Muscle of leg (tissue), 11 donors: ENCODE results near the gene MUSTN1. TPM values are rescaled to one million over a fixed set of nuclear protein-coding genes. Genes with fewer than 3 reads are reported as not detected.

Experiments used
- DNase-seq: peaks from one replicate; pipeline ENCODE4 v3.0.0; 2013
- H3K27ac ChIP-seq: one replicate; pipeline ENCODE4 v1.5.1; 2013; ENCODE audit warnings: mild to moderate bottlenecking, low read length, control low read depth
- H3K27me3 ChIP-seq: one replicate; pipeline ENCODE4 v1.6.1; 2013; ENCODE audit warnings: low read length; ENCODE audit not compliant: control insufficient read depth, insufficient read depth
- H3K36me3 ChIP-seq: one replicate; pipeline ENCODE4 v1.6.1; 2013; ENCODE audit warnings: low read length; ENCODE audit not compliant: control insufficient read depth, insufficient read depth
- H3K4me1 ChIP-seq: one replicate; pipeline ENCODE4 v1.6.1; 2013; ENCODE audit warnings: low read length; ENCODE audit not compliant: control insufficient read depth, insufficient read depth
- H3K4me3 ChIP-seq: one replicate; pipeline ENCODE4 v1.5.1; 2013; ENCODE audit warnings: low read length, control low read depth
- H3K9me3 ChIP-seq: replicated peaks from 2 replicates; pipeline ENCODE4 v1.6.1; 2013; ENCODE audit warnings: low read depth, low read length; ENCODE audit not compliant: control insufficient read depth
- WGBS: methylation state at CpG from one replicate; pipeline ENCODE4 v1.1.5; 2013; ENCODE audit warnings: missing lambda C conversion rate; ENCODE audit not compliant: insufficient coverage; 5-methylcytosine and 5-hydroxymethylcytosine counted together
- polyA plus RNA-seq, 8 donors: library from polyadenylated mRNA; unstranded; fragments of 120-200 nt; gene quantifications; one replicate each; pipeline versions ENCODE4 v1.2.1 to v1.2.3, GENCODE V29; 2013; ENCODE audit warnings: inconsistent platforms in 1 of 8, low replicate concordance in 1 of 8; ENCODE audit not compliant: insufficient read length in 8 of 8, insufficient read depth in 1 of 8
- total RNA-seq: library from RNA; stranded (reverse); fragments of 120-200 nt; gene quantifications from one replicate; pipeline ENCODE4 v1.2.4, GENCODE V29; 2013

The MUSTN1 gene
- total and polyA plus RNA-seq, 9 donors: 93.5 to 168 (median 126) TPM

DNA sequence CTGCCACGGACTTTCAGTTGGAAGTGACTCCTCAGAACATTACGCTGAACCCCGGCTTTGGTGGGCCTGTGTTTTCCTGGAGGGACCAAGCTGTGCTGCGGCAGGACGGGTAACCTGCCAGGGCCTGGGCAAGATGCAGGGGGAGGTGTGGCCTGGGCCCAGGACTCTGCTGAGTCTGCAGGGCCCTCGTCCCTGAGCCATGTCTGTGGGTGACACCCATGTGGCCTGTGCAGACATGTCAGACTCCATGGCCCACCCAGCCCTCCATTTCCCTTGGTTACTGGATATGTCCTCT is 45.1 kb downstream of the MUSTN1 start:
- no peak for DNase-seq
- H3K4me3 ChIP-seq: no peak overlapping the region
- 80% methylated on average over 6 of the region's 6 CpGs for WGBS

DNA sequence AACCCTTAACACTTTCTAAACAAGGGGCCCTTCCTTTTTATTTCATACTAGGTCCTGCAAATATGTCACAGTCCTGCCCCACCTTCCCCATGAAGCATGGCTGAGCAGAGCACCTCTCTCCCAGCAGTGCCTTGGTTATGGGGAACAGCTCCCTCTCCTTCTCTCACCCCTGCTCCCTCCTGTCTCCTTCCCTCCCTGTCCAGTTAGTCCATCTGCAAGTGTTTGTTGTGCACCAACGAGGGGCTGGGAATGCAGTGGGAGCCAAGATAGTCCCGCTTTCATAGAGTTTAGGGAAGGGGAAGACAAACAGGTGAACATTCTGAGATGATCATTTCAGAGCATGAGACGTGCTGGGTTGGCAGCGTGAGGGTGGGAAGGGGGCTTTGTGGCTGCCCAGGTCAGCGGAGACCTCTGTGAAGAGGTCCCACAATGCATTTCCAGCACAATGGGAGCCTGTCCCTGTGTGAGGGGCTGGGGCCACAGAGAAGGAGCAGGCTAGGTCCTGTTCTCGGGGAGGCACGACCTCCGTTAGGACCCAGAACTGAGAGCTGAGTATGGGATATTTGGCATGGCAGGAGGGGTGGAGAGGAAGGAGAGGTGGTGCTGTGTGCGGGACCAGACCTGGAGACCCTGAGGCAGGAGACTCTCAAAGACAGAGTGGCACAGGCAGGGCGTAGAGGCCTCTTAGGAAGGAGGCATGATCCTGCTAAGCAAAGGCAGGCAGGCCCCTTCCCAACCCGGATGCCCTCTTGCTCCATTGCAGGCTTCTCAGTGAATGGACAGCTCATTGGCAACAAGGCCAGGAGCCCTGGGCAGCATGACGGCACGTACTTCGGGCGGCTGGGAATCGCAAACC is 45.7 kb downstream of the MUSTN1 start:
- Histone ChIP-seq H3K9me3 (no peaks in the 10 kb centered on the region), H3K4me1 (peaks cover 22% of the 10 kb centered on the region), H3K4me3 (no peak overlapping the region), H3K36me3 (no peaks in the 10 kb centered on the region), H3K27ac (no peak overlapping the region), H3K27me3 (no peaks in the 10 kb centered on the region)
- 72% methylated on average over 16 of the region's 16 CpGs for WGBS
- DNase-seq: no peak

More for the DNA sequence above, 45.1 kb downstream of the MUSTN1 start:
- Histone ChIP-seq H3K27ac (no peak overlapping the region), H3K9me3 (no peaks in the 10 kb centered on the region), H3K36me3 (no peaks in the 10 kb centered on the region), H3K4me1 (peaks cover 27% of the 10 kb centered on the region), H3K27me3 (no peaks in the 10 kb centered on the region)

DNA sequence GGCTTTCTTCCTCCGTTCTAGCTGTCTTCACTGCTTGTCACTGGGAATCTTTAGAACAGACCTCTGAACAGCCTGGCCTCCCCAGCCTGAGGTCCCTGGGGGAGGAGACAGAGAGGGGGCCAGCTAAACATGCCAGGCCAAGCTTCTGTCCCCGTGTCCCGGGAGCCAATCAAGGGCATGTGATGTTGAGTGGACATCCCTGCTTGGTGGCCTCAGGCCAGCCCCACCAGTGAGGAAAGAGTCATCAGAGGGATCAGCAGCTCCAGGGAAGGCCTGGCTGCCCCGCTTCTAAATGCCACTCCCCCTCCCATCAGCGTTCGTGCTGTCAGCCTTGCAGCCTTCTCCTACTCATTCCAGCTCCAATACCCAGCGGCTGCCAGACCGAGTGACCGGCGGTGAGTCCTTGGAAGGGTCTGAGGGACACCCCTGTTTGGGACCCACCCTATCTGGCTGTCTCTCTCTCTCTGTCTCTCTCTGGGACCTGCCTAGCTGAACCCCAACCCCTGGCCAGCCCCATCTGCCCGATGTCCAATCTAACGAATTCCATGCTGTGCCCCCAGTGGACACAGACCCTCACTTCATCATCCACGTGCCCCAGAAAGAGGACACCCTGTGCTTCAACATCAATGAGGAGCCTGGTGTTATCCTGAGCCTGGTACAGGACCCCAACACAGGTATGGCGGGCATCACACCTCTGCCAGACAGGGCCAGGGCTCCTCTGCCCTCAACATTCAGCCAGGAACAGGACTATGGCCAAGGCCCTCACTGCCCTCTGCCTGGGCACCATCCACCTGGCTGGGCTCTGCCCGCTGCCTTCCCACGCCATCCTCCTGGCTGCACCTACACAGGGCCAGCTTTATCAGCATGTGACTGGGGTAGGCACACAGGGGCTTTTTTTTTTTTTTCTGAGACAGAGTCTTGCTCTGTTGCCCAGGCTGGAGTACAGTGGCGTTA is 46.9 kb downstream of the MUSTN1 start:
- H3K9me3 ChIP-seq: no peaks in the 10 kb centered on the region
- DNase-seq: no peak
- H3K4me1 ChIP-seq: peaks cover 11% of the 10 kb centered on the region
- no peak overlapping the region for H3K4me3 ChIP-seq
- no peak overlapping the region for H3K27ac ChIP-seq
- peaks cover under 1% of the 10 kb centered on the region for H3K27me3 ChIP-seq
- H3K36me3 ChIP-seq: no peaks in the 10 kb centered on the region
- WGBS: 67% methylated on average over 13 of the region's 17 CpGs

DNA sequence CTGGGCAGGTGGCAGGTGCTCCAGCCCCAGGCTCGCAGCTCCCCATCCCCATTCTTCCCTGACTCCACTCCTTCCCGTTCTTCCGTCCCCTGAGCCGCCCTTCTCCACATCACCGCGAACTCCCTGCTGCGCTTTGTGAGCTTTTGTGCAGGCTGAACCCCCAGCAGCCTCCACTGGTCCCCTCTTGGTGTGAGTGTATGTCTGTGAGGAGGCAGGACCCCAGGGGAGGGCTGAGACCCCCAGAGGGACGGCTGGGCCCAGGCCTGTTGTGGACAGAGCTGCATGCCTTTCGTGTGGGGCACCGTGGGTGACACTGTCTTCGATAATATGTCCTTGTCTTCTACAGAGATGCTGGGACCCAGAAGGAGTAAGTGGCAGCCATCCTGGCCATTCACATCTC is 47.6 kb downstream of the MUSTN1 start:
- no peak for DNase-seq
- Histone ChIP-seq H3K27me3 (peaks cover 3% of the 10 kb centered on the region), H3K4me3 (no peak overlapping the region), H3K27ac (no peak overlapping the region), H3K4me1 (peaks cover 4% of the 10 kb centered on the region), H3K9me3 (no peaks in the 10 kb centered on the region), H3K36me3 (no peaks in the 10 kb centered on the region)
- WGBS: 75% methylated on average over 4 of the region's 11 CpGs

DNA sequence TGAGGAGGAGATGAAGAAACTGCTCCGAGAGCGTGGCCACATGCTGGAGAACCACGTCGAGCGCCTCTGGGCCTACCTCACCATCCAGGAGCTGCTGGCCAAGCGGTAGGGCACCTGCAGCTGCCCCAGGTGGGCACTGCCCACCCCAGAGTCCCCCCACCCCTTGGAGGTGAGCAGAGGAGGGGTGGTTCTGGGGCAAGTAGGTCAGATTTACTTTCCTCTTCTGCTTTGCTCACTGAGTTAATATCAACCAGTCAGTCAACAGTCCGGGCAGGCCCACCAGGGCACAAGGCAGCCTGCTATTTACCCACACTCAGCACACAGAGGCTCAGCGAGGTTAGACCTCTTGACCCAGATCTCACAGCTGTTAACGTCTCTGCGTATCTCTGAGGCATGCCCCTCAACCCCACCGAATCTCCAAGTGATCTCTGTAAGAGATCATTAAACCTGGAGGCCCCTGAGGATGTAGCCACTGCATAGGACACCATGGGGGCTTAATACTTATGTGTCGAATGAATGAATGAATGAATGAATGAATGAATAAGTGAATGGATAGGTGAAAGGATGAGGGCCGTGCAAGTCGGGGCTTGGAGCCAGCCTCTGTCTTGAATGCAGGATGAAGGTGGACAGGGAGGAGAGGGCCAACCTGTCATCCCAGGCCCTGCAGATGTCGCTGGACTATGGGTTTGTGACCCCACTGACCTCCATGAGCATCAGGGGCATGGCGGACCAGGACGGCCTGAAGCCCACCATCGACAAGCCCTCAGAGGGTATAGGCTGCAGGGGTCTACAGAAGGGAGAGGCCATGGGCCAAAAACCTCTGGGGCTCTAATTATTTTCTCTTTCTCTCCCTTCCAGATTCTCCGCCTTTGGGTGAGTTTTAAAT is 48.2 kb downstream of the MUSTN1 start:
- Histone ChIP-seq H3K4me1 (no peaks in the 10 kb centered on the region), H3K27ac (no peak overlapping the region), H3K9me3 (no peaks in the 10 kb centered on the region), H3K27me3 (peaks cover 8% of the 10 kb centered on the region), H3K4me3 (no peak overlapping the region), H3K36me3 (no peaks in the 10 kb centered on the region)
- no peak for DNase-seq
- 82% methylated on average over 11 of the region's 19 CpGs for WGBS

DNA sequence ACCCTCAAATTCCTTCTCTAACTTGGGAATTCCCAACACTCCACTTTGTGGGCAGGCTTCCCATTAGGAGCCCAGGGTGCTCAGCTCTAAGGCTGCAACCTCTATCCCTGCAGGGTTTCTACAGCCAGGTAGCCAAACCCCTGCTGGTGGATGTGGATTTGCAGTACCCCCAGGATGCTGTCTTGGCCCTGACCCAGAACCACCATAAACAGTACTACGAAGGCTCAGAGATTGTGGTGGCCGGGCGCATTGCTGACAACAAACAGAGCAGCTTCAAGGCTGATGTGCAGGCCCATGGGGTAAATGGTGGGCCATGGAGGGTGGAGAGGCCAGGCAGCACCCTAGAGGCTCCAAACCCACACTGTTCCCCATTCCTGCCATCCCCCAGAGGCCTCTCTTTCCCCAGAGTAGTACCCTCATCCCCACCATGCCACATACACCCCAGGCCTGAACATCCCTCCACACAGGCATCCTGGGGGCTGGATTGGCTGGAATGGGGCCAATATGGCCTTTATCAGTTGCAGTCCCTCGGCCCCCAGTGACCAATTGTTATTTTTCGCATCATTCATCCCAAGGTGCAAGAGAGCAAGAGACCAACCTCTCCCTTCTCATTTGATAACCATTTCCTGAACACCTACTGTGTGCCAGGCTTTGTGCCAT is 49.8 kb downstream of the MUSTN1 start:
- Histone ChIP-seq H3K4me1 (no peaks in the 10 kb centered on the region), H3K9me3 (no peaks in the 10 kb centered on the region), H3K27ac (no peak overlapping the region), H3K36me3 (no peaks in the 10 kb centered on the region), H3K4me3 (no peak overlapping the region), H3K27me3 (peaks cover 8% of the 10 kb centered on the region)
- WGBS: 65% methylated on average over 2 of the region's 5 CpGs
- no peak for DNase-seq

DNA sequence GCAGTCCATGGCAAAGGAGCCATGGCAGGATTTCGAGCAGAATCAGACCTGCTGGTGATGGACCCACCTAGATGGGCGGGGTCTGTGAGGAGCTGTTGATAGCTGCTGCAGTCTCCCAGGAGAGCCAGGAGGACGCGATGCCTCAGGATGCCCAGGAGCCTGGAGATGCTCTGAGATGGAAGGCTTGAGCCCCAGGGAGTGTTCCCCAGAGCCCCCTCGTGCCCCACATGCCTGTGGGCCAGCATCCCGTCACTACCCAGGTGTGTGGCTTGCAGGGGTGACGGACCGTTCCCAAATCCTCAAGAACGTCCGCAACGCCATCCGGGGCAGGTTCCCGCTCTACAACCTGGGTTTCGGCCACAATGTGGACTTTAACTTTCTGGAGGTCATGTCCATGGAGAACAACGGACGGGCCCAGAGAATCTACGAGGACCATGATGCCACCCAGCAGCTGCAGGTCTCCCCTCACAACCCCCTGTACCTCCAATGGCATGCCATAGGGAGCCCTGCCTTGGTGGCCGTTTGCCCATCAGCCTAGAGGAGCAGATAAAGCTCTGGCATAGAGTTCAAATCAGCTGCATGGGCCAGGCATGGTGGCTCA is 50.7 kb downstream of the MUSTN1 start:
- Histone ChIP-seq H3K27ac (no peak overlapping the region), H3K36me3 (no peaks in the 10 kb centered on the region), H3K4me3 (no peak overlapping the region), H3K9me3 (no peaks in the 10 kb centered on the region), H3K4me1 (no peaks in the 10 kb centered on the region), H3K27me3 (peaks cover 8% of the 10 kb centered on the region)
- WGBS: 85% methylated on average over 18 of the region's 18 CpGs
- DNase-seq: no peak

DNA sequence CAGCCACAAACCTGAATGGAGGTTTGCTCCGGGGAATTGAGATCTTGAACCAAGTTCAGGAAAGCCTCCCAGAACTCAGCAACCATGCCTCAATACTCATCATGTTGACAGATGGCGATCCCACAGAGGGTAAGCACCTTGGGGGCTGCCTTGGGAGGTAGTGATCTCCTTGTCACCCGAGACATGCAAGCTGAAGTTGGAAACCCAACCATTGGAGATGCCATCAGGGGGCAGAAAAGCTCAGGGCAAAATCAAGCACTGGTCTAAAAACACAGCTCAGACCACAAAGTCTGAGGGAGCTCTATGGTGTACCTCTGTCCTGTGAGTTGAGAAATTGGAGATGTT is 51.6 kb downstream of the MUSTN1 start:
- peaks cover 8% of the 10 kb centered on the region for H3K27me3 ChIP-seq
- DNase-seq: no peak
- H3K27ac ChIP-seq: no peak overlapping the region
- H3K9me3 ChIP-seq: no peaks in the 10 kb centered on the region
- no peaks in the 10 kb centered on the region for H3K36me3 ChIP-seq
- H3K4me1 ChIP-seq: no peaks in the 10 kb centered on the region
- 63% methylated on average over 2 of the region's 3 CpGs for WGBS
- no peak overlapping the region for H3K4me3 ChIP-seq
